Frontal cortex (tissue), 4 donors: Measurements from ENCODE around the gene NAALADL2. TPM values are rescaled to one million over a fixed set of nuclear protein-coding genes. Genes with fewer than 3 reads are reported as not detected.

Experiments
- DNase-seq, 2 donors: peaks; one replicate each; pipeline ENCODE4 v3.0.0; 2012; ENCODE audit warnings: low spot score in 2 of 2
- FAIRE-seq: peaks from 2 replicates; lab custom pipeline; 2012; peaks lifted over from hg19 to GRCh38; lab: Jason Lieb, UNC
- total RNA-seq: library from RNA; depleted of rRNA; stranded (reverse); fragments of >200 nt; gene quantifications from one replicate; pipeline ENCODE4 v1.2.3, GENCODE V29; 2014
- donor health status: control.
- donor health status: control.
- donor health status: control.

The NAALADL2 gene
- total RNA-seq, 1 donor from 2014 or later = 4.9 TPM

GRCh38 chr3:175273573-175273972 is 414.4 kb downstream of the NAALADL2 start:
- FAIRE-seq (peak; percentile 88), DNase-seq (no peak)

DNA sequence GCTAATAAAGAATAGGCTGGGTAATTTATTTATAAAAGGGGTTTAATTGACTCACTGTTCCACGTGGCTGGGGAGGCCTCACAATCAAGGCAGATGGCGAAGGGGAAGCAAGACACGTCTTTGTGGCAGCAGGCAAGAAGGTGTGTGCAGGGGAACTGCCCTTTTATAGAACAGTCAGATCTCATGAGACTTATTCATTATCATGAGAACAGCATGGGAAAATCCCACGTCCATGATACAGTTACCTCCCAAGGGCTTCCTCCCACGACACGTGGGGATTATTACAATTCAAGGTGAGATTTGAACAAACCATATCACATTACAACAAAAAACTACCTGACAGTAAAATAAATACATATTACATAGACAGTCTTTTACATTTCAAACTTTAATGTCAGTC is 414.9 kb downstream of the NAALADL2 start:
- DNase-seq (no peak), FAIRE-seq (no peak)

- no peak for FAIRE-seq
- DNase-seq = no peak
Observed at GRCh38 chr3:175274474-175275218, 415.5 kb downstream of the NAALADL2 start.

- DNase-seq (no peak), FAIRE-seq (no peak)
Observed at GRCh38 chr3:175278680-175279079, 419.5 kb downstream of the NAALADL2 start.

GRCh38 chr3:175279457-175279856 is 420.3 kb downstream of the NAALADL2 start:
- DNase-seq (no peak), FAIRE-seq (no peak)

DNA sequence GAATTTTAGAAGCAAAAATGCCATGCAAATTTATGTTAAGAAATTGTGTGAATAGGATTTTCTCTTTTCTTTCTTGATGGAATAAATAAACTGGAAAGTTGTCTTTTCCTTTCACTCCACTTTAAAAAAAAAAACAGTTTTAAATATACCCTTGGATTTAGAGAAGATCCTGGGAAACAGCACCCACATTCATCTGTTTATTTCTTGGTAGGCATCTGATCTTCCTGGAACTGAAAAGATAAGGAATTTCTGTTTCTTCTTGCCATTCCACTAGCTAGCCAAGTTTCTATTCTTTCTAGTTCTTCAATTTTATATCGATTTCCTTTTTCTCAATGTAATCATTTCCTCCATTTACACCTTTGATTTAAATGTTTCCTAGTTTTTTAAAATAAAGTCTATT is 420.8 kb downstream of the NAALADL2 start:
- no peak for FAIRE-seq
- no peak for DNase-seq

DNA sequence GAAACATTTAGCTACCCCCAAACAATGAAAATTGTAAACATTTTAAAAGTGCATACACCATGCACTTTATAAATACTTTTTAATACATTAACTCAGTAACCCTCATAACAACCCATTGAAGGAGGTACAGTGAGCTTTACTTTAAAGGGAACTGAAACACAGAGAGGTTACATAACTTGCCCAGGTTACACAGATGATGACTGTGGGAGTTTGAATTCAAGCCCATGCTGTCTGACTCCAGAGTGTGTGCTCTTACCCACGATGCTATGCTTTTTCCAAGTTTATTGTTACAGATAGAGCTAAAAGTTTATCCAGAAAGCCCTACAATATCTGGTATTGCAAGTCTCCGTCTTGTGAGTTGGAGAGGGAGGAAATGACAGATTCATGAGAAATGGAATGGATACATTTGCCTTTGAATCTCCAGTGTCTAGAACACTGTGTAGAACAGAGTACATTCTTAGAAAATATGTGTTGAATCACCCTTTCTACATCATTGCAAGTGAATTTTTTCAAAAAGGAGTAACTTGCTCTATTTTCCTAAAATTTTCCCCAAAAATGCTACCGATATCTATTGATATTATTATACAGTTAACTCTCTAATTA is 428.3 kb downstream of the NAALADL2 start:
- FAIRE-seq = no peak
- DNase-seq = no peak

DNA sequence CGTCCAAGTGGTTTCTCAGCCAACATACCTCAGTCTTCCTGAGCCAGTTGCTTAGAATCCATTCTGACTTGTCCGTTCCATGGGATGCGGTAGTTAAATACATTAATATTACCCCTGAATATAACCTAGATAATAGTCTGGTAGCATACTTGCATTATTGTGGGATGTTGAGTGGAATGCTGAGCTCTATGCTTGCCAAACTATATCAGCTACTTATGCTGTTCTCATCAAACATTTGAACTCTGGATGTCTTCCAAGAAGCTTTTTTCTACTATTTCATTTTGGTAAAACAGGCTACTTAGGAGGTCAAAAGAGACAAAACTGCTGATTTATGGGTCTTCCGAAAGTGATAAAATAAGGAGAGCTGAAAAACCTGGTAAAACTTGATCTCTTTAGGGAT is 429.5 kb downstream of the NAALADL2 start:
- DNase-seq (no peak), FAIRE-seq (no peak)

DNA sequence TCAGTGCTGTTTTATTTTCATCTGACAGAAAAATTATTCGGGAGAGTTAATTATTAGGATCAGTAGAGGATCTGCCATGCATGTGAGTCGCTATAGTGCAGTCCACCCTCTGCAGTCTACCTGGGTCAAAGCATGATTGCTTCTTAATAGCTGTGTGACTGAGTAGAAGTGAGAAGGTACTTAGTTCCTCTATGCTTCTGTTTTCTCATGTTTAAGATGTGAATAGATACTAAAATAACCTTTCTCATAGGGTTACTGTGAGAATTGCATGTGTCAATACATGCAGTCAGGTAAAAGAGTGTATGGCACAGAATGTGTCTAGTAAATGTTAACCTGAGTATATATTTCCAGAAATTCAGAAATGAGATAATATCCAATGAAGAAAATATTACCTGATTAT is 435.7 kb downstream of the NAALADL2 start:
- FAIRE-seq (no peak), DNase-seq (no peak)

DNA sequence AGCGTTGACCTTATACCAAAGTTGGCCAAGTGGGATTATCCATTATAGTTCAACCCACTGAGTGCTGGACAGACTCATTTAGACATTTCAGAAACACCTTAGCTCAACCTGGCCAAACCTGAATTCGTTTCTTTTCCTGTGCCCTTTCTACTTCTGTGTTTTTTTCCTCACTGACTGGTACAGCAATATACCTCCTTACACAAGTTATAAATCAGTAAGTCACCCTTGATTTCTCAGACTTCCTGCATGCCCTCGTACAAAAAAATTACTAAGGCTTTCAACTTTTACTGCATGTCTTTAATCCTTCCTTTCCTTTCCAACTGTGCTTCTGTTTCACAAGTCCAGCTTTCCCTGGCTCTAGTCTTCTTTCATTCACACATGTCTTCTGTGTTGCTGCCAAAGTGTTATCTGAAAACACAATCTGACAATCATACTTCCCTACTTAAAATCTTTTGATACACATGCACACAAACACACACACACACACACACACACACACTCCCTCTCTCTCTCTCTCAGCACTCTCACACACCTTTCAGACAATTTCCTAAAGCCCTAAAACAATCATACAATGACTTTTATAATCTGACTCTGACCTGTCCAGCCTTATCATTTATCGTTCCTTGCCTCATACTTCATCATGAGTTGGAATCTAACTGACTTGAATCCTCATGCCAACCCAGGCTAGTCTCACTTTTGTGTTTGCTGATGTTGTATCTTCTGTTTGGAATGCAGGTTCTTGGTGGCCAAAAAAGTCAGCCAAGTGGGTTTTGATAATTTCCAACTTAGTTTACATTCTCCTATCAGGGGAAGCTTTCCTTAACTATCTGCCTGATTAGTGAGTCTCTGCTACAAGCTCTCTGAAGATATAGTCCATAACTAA is 436.4 kb downstream of the NAALADL2 start:
- no peak for FAIRE-seq

DNA sequence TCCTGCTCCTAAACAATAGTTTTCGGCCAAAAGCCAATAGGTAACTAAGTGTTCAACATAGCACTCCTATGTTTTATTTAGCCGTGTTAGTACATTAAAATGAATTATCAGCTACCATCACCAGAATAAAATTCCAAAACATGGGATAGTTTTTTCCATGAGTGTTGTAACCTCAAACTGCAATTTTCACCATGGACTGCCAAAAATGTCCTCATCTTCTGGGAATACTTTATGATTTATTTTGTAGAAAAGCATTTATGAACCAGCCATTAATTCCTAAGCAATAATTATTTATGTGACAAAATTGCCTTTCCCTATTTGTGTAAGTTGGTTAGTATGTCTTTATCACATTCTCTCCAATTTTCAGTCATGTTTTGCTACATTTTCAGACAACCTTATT is 438.1 kb downstream of the NAALADL2 start:
- DNase-seq (no peak), FAIRE-seq (no peak)

More for the DNA sequence above, 436.4 kb downstream of the NAALADL2 start:
- no peak for DNase-seq

GRCh38 chr3:175301741-175302140 is 442.6 kb downstream of the NAALADL2 start:
- FAIRE-seq = no peak
- no peak for DNase-seq

- no peak for DNase-seq
- no peak for FAIRE-seq
Observed at GRCh38 chr3:175304404-175304803, 445.3 kb downstream of the NAALADL2 start.

- no peak for FAIRE-seq
- DNase-seq = no peak
Observed at GRCh38 chr3:175307642-175308041, 448.5 kb downstream of the NAALADL2 start.

GRCh38 chr3:175308097-175308496 is 449.0 kb downstream of the NAALADL2 start:
- no peak for FAIRE-seq
- no peak for DNase-seq

GRCh38 chr3:175310046-175310445 is 450.9 kb downstream of the NAALADL2 start:
- DNase-seq (no peak), FAIRE-seq (no peak)

DNA sequence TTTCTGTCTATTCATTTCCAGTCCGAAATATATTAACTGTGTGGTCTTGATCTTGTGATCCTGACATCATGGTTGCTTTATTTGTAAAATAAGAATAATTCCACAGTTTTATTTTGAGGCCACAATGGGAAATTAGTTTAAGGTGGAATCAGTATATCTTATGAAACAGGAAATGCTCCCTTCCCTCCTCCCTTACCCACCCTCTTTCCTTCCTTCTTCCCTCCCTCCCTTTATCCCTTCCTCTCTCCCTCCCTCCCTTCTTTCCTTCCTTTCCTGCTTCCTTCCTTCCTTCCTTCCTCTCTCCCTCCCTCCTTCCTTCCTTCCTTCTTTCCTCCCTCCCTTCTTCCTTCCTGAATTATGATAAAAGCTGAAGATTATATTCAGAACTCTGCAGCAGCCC is 452.3 kb downstream of the NAALADL2 start:
- no peak for FAIRE-seq
- no peak for DNase-seq

- no peak for FAIRE-seq
- no peak for DNase-seq
Observed at GRCh38 chr3:175311946-175312345, 452.8 kb downstream of the NAALADL2 start.

- FAIRE-seq = no peak
Observed at GRCh38 chr3:175312791-175313190, 453.7 kb downstream of the NAALADL2 start.

GRCh38 chr3:175316799-175317198 is 457.7 kb downstream of the NAALADL2 start:
- FAIRE-seq = no peak
- no peak for DNase-seq

More at GRCh38 chr3:175312791-175313190, 453.7 kb downstream of the NAALADL2 start:
- no peak for DNase-seq

GRCh38 chr3:175325440-175325839 is 466.3 kb downstream of the NAALADL2 start:
- DNase-seq (no peak), FAIRE-seq (no peak)
